Thymus (tissue), 11 donors: ENCODE data around the gene TRIM14. TPM values are rescaled to one million over a fixed set of nuclear protein-coding genes. Genes with fewer than 3 reads are reported as not detected.
"Not testable (repeated sequence)": the region's sequence is repeated elsewhere in the genome, so short reads cannot be mapped to it uniquely, and the experiment has no call there.

Experiments
- DNase-seq, 9 donors: peaks; one replicate each; pipeline ENCODE4 v3.0.0-alpha.2; 2013; ENCODE audit warnings: low spot score in 9 of 9, low read depth in 6 of 9, missing footprints in 1 of 9
- H3K27ac ChIP-seq, 2 donors: one replicate each; pipeline ENCODE4 v1.5.1; 2013; ENCODE audit warnings: control low read depth in 1 of 2, low read depth in 1 of 2, low read length in 1 of 2, mild to moderate bottlenecking in 1 of 2, moderate library complexity in 1 of 2
- H3K27me3 ChIP-seq, 2 donors: one replicate each; pipeline ENCODE4 v1.5.1; 2013; ENCODE audit warnings: low read length in 1 of 2; ENCODE audit not compliant: control insufficient read depth in 2 of 2, insufficient read depth in 1 of 2
- H3K36me3 ChIP-seq, 2 donors: one replicate each; pipeline ENCODE4 v1.5.1; 2013; ENCODE audit warnings: low read length in 1 of 2, mild to moderate bottlenecking in 1 of 2, moderate library complexity in 1 of 2; ENCODE audit not compliant: control insufficient read depth in 2 of 2, insufficient read depth in 2 of 2
- H3K4me1 ChIP-seq, 2 donors: one replicate each; pipeline ENCODE4 v1.5.1; 2013; ENCODE audit warnings: low read length in 2 of 2; ENCODE audit not compliant: control insufficient read depth in 2 of 2, insufficient read depth in 2 of 2
- H3K4me3 ChIP-seq, 2 donors: one replicate each; pipeline ENCODE4 v1.5.1; 2013; ENCODE audit warnings: low read length in 2 of 2, control low read depth in 1 of 2, mild to moderate bottlenecking in 1 of 2
- H3K9me3 ChIP-seq, 2 donors: one replicate each; pipeline ENCODE4 v1.5.1; 2013; ENCODE audit warnings: low read length in 1 of 2, mild to moderate bottlenecking in 1 of 2; ENCODE audit not compliant: control insufficient read depth in 2 of 2, insufficient read depth in 1 of 2
- WGBS: extraction: QIAGEN DNeasy Blood & Tissue Kit; methylation state at CpG from one replicate; pipeline ENCODE4 v1.1.7; 2013; 5-methylcytosine and 5-hydroxymethylcytosine counted together
- polyA plus RNA-seq: library from polyadenylated mRNA; stranded (reverse); fragments of 200-250 nt; gene quantifications from one replicate; pipeline ENCODE4 v1.2.3, GENCODE V29; 2013
- total RNA-seq: library from RNA; stranded (reverse); fragments of 120-200 nt; gene quantifications from one replicate; pipeline ENCODE4 v1.2.4, GENCODE V29; 2013
- donor health status: healthy.

Gene TRIM14
- total and polyA plus RNA-seq, 2 donors, result 12.7 to 16.4 TPM

DNA sequence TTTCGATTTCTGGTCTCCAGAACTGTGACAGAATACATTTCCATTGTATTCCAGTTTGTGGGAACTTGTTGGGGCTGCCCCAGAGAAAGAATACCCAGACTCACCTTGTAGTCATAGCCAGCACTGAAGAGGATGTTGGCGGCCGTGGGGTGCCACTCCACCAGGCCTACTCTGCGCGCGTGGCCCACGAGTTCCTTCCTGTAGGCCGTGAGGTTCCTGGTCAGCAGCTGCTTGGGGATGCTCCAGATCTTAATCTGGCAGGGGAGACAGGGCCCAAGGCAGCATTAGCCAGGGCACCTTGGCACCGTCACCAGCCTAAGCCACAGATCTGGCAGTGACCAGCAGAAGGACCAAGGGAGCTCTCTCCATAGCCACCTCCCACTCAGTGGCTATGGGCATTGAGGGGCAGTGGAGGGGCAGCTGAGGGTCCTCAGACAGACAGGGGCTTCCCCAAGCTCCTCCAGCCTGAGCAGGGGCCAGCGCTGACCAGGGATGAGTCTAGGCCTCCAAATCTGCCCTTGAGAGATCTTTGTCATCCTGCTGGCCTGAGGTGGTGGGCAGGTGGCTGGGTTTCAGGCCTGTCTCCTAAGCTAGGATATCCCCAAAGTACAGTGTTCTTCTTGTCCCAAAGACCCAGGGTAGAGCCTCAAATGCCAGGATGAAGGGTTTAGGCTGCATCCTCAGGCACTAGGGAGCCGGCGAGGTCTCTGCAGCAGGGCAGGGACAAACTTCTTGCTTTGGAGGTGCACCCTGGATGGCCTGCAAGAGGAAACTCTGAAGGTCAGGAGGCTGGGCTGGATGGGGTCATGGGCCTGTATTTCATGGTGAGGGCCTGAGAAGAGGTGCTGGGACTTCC lies 15.9 kb upstream of the TRIM14 start:
- DNase-seq, result no peak
- no peaks in the 10 kb centered on the region for H3K9me3 ChIP-seq
- 96% methylated on average over 12 of the region's 12 CpGs for WGBS
- no peaks in the 10 kb centered on the region for H3K27me3 ChIP-seq
- no peaks in the 10 kb centered on the region for H3K4me1 ChIP-seq
- no peak overlapping the region for H3K27ac ChIP-seq
- H3K36me3 ChIP-seq, result peaks cover 12 to 21% of the 10 kb centered on the region in 2 donors
- no peak overlapping the region for H3K4me3 ChIP-seq

DNA sequence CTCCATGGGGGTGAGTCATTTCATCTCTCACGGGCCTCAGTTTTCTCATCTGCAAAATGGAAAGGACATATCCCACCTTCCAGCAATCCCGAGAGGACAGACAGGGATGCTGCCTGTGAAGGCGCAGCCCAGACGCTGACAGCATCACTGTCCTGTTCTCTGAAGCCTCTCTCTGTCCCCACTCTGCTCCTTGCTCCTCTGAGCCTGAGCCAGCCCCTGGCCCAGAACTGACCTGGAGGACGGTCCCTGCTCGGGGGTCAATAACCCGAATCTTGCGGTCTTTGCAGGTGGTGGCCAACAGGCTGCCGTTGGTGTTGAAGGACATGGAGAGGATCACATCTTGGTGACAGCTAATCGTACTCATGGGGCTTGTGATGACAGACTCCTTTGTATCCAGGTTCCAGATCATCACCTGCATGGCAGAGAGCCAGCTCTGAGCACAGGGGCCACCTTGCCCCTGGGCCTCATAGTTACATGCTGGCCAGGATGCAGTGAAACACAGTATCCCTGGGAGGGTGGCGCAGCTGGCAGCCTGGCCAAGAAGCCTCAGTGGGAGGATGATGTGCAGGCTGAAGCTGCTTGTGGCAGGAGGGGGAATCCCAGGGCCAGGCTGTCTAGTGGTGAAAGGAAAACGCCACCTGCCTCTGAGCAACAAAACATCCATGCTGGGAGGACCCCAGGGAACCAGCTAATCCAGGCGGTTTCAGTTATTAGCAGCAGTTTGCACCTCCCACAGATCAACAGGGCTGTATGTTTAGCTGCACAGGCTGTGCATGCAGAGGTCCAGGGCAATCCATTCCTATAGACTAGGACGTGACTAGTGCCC lies 14.0 kb upstream of the TRIM14 start:
- H3K27me3 ChIP-seq, result no peaks in the 10 kb centered on the region
- no peak overlapping the region for H3K4me3 ChIP-seq
- peaks cover 16 to 25% of the 10 kb centered on the region in 2 donors for H3K36me3 ChIP-seq
- H3K4me1 ChIP-seq, result peaks cover 0 to 4% of the 10 kb centered on the region in 2 donors
- no peaks in the 10 kb centered on the region for H3K9me3 ChIP-seq
- WGBS, result 94% methylated on average over 14 of the region's 14 CpGs
- no peak overlapping the region for H3K27ac ChIP-seq
- no peak for DNase-seq

DNA sequence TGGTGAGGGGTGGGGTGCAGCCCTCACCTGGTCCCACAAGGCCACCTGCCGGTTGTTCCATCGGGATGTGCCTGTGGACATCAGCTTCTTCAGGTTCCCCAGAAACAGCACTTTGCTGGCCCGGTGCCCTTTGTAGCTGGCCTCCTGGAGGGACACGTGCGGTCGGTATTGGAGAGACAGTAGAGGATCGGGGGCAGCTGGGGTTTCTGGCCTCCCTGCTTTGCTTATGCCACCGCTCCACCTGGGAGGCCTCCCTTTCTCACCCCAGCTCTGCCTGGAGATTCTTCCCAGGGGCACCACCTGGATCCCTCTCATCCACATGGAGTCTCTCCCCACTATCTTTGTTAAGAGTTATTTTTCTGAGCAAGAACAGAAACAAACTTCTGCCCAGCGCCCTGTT lies 13.1 kb upstream of the TRIM14 start:
- no peaks in the 10 kb centered on the region for H3K9me3 ChIP-seq
- no peak overlapping the region for H3K4me3 ChIP-seq
- peaks cover 16 to 24% of the 10 kb centered on the region in 2 donors for H3K36me3 ChIP-seq
- peaks cover 0 to 4% of the 10 kb centered on the region in 2 donors for H3K4me1 ChIP-seq
- H3K27ac ChIP-seq, result no peak overlapping the region
- no peak for DNase-seq
- H3K27me3 ChIP-seq, result no peaks in the 10 kb centered on the region
- WGBS, result 99% methylated on average over 9 of the region's 9 CpGs

DNA sequence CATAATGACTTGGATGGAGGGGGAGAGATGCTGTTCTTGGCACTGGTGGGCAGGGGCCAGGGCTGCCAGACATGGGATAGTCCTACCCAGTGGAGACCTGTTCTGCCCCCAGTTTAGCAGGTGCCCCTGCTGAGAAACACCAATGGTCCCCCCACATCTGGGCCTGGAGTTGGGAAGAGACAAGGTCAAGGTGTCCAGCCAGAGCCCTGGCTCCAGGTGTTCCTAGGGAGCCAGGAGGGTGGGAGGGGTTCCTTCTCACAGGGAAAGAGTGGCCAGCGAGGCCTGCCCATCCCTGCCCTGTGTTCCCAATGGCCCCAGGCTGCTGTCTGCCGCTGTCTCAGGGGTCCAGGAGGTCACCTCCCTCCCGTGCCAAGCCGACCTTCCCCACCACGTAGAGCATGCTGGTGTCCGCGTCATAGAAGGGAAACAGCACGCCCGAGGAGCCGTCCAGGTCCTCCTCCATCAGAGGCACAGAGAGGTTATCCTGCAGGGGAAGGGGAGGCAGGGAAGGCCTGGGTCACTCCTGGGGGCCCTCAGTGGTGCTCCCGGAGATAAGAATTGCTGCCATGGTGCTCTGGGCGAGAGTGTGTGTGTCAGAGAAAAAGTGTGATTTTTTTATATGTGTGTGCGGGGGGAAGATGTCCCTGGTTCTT lies 11.7 kb upstream of the TRIM14 start:
- Histone ChIP-seq H3K9me3 (no peaks in the 10 kb centered on the region), H3K27ac (no peak overlapping the region), H3K4me3 (no peak overlapping the region), H3K36me3 (peaks cover 19 to 24% of the 10 kb centered on the region in 2 donors), H3K27me3 (no peaks in the 10 kb centered on the region), H3K4me1 (peaks cover 0 to 4% of the 10 kb centered on the region in 2 donors)
- DNase-seq, result no peak
- WGBS, result 97% methylated on average over 13 of the region's 13 CpGs

DNA sequence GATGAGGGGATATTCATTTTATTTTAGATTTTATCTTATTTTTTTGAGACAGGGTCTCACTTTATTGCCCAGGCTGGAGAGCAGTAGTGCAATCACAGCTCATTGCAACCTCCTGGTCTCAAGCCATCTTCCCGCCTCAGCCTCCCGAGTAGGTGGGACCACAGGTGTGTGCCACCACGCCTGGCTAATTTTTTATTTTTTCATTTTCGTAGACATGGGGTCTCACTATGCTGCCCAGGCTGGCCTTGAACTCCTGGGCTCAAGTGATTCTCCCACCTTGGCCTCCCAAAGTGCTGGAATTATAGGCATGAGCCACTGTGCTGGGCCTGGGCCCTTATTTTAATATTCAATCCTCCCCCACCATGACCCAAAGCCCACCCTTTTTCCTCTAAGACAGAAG lies 11.0 kb upstream of the TRIM14 start:
- H3K27me3 ChIP-seq, H3K4me1 ChIP-seq, H3K9me3 ChIP-seq, DNase-seq, H3K27ac ChIP-seq, H3K4me3 ChIP-seq: not testable (repeated sequence)
- H3K36me3 ChIP-seq, result peaks cover 19 to 24% of the 10 kb centered on the region in 2 donors
- 97% methylated on average over 4 of the region's 4 CpGs for WGBS

DNA sequence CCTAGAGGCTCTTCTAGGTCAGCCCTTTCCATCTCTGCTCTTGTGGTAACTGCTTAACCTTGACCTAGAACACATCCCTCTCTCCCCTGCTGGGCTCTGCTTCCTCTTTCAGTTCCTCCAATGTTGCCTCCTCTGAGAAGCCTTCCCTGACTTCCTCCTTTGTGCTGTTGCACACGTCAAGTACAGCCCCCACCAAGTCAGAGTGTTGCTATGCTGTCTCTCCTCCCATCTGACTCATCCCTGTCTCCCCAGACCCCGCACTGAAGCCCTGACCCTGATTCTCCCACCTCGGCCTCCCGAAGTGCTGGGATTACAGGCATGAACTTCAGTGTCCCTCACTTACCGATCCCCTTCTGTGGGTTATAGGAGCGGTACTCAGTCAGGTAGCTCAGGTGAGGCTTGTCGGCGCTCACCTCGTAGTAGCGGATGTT lies 10.4 kb upstream of the TRIM14 start:
- peaks cover 24% of the 10 kb centered on the region in 2 donors for H3K36me3 ChIP-seq
- no peaks in the 10 kb centered on the region for H3K9me3 ChIP-seq
- peaks cover 0 to 4% of the 10 kb centered on the region in 2 donors for H3K4me1 ChIP-seq
- 93% methylated on average over 10 of the region's 10 CpGs for WGBS
- no peaks in the 10 kb centered on the region for H3K27me3 ChIP-seq
- H3K4me3 ChIP-seq, result no peak overlapping the region
- no peak overlapping the region for H3K27ac ChIP-seq
- DNase-seq, result peak in 1 of 9 donors; percentile 51

DNA sequence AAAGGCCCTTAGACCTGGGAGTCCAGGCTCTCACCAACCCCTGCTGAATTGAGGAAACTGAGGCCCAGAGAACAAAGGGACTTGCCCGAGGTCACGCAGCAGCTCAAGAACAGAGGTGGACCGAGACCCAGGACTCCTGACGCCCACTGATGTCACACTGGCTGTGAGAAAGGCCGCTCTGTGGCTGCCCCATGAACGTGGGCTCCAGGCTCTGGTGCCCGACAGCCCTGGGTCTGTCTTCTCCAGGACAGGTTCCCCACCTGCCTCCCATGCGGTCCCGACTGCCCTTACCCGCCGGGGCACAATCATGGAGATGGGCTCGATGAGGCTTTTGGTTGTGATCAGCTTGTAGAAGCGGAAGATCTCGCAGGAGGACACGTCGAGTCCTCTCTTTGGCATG lies 9.3 kb upstream of the TRIM14 start:
- H3K9me3 ChIP-seq, result no peaks in the 10 kb centered on the region
- WGBS, result 97% methylated on average over 16 of the region's 16 CpGs
- H3K4me1 ChIP-seq, result peaks cover 0 to 4% of the 10 kb centered on the region in 2 donors
- H3K36me3 ChIP-seq, result peaks cover 20 to 23% of the 10 kb centered on the region in 2 donors
- H3K4me3 ChIP-seq, result no peak overlapping the region
- no peaks in the 10 kb centered on the region for H3K27me3 ChIP-seq
- H3K27ac ChIP-seq, result no peak overlapping the region
- DNase-seq, result no peak

DNA sequence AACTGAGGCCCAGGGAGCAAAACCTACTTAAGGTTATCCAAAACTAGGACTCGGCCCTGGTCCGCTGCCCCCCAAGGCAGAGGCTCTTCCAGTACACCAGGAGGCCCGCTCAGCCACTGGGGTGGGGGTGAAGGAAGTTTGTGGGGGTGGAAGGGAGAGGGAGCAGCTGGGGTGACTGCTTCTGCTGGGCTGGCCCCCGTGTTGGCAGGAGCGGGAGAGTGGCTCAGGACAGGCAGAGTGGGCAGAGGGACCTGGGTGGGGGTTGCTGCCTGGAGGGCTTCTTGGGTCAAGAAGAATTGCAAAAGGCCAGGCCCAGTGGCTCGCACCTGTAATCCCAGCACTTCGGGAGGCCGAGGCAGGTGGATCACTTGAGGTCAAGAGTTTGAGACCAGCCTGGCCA lies 8.2 kb upstream of the TRIM14 start:
- WGBS, result over 99% methylated on average over 8 of the region's 8 CpGs
- Histone ChIP-seq H3K36me3 (peaks cover 20 to 23% of the 10 kb centered on the region in 2 donors), H3K9me3 (no peaks in the 10 kb centered on the region), H3K27ac (no peak overlapping the region), H3K4me3 (no peak overlapping the region), H3K4me1 (peaks cover 0 to 5% of the 10 kb centered on the region in 2 donors), H3K27me3 (no peaks in the 10 kb centered on the region)
- no peak for DNase-seq
